ENCODE data around the gene ZDHHC8.

ZDHHC8 gene

DNA sequence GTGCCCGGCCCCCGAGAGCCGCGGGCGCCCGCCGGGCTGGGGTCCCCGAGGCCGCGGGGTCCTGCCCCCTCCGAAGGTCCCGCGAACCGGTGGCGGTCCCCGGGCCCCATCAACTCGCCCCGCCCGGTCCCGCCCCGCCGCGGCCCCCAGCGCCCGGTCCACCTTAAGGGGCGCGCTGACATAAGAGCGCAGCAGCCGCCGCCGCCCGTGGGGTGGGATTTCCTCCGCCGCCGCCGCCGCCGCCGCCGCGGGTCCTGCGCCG lies at the start of gene ZDHHC8:
TSS of gene ZDHHC8 (plus strand) at position 208 of the 262 bp plus-strand sequence. CDS start 144 bp downstream, outside the sequence.
- no peak for DNase-seq

DNA sequence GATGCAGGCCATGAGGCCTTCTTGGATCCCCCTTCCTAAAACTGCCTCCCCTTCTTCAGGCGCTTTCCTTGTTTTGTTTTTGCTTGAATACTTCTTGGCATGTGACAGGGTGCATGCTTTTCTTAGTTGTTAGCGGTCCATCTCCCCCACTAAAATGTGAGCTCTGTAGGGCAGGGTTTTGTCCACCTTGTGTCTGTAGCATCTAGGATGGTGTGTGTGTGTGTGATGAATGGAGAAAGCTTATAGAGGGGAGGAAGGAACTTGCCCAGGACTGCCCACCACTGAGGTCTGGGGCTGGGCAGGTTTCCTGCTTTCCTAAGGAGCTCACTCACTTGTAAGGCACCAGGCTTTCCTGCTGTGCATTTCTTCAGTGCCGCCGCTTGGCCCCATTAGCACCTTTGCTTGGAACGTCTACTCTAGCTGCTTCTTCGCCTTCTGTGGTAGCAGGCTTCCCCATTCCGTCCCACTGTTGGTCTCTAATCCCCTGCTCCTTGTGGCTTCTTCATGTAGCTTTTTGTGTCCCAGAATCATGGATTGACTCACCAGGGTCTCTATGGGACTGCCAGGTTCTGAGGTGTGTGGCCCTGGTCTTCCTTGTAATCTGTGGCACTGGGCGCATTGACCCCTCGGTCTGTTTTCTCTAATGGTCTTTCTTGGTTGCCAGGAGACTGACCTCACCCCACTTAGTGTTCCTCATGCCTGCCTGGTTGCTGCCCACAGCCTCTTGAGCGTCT lies 48.3 kb upstream of the ZDHHC8 start:
- no peak for DNase-seq

DNA sequence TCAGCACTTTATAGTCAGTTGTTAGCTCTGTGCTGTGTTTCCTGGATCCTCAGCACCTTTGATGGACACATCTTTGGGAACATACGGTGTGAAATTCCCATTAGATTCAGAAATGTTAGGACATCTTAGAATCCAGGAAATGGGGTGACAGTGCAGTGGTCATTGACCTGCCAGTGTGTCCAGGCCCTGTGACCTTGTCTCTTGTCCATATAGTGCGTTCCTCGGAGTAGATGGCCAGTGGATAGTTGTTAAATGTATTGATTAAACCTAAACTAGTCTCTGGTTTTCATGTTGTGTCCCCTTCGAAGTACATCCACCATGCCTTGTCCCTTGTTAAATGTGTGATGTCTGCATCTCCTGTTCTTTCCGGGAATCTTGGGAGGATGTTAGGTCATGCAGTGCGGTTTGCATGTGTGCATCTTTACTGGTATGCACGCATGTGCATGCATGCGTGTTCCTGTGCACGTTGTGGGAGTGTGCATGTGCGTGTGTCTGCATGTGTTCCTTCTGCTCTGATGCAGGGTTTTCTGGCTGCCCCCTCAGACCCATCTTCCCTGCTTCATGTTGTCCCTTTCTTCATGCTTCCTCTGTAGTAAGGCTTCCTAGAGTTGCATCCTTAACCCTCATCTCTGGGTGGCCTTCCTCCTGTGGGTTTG lies 47.6 kb upstream of the ZDHHC8 start:
- DNase-seq: no peak

DNA sequence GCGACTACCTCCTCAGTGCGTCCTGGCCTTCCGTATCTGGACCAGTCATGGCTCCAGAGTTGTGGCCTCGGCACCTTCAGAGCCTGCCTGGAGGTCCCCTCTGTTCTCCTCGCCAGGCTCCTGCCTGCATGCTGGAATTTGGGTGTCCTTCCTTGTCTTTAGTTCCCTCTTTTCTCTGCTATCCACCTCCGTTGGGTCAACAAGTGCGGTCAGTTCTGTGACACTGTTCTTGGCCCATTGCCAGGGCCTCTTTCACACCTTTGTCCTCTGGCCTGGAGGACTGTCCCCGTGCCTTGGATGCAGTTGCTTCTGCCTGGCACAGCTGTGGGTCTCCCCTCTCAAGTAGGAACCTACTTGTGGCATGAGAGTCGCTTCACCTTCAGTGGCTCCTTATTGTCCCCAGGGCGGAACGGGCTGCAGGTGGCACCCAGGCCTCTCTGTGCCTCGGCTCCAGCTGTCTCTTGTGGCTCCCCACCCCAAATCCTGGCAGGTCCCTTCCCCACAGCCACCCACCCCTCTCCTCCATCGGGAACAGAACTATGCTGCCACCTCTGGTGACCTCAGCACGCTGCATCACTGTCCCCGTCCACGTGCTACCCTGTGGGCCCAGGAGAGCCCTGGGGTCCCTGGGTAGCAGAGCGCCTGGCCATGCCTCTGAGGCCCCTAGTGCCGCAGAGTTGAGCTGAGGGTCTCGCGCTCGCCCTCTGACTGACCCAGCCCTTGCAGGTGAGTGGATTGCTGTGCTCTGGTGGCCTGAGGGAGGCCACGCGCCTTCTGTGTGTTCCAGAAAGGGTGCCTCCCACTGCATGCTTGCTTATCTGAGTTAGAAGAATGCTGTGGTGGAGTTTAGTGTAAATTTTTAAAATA lies 46.8 kb upstream of the ZDHHC8 start:
- DNase-seq: no peak

- no peak for DNase-seq
Observed at GRCh38 chr22:20085651-20086050, 46.0 kb upstream of the ZDHHC8 start.

GRCh38 chr22:20086101-20086599 lies 45.5 kb upstream of the ZDHHC8 start:
- DNase-seq: no peak

DNA sequence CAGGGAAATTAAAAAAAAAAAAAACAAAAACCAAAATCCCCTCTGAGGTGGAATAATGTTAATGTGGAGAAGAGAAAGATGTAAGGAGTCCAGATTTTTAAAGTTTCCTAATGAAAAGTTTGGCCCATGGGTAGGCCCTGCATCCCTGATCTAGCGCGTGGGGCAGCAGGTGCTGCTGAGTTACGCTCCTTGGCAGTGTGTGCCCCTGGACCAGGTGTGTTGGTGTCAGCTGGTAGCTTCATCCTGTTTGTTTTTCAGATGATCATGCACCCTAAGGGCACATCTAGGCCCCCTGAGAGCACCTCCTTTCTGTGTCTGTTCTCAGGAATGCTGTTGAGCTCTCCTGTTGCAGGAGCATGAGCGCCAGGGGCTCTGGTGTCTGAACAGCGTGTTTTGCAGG lies 44.8 kb upstream of the ZDHHC8 start:
- no peak for DNase-seq

- no peak for DNase-seq
Observed at GRCh38 chr22:20087319-20088262, 44.0 kb upstream of the ZDHHC8 start.

DNA sequence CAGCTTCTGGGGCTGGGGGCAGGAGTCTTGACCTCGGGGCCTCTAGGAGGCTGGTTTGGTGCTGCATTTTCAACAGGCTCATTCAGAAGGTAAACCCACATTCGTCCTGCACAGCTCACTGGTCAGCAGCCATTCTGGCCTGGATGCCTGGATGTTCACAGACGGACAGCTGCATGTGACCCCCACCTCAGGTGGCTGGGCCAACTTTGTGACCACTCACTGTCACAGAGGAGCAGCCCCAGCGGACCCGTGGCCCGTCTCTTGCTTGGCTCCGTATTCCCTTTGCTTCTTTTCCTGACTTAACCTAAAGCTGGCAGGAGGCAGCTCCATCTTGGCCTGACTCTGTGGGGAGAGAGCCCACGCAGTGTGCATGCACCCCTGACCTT lies 43.3 kb upstream of the ZDHHC8 start:
- DNase-seq: no peak

DNA sequence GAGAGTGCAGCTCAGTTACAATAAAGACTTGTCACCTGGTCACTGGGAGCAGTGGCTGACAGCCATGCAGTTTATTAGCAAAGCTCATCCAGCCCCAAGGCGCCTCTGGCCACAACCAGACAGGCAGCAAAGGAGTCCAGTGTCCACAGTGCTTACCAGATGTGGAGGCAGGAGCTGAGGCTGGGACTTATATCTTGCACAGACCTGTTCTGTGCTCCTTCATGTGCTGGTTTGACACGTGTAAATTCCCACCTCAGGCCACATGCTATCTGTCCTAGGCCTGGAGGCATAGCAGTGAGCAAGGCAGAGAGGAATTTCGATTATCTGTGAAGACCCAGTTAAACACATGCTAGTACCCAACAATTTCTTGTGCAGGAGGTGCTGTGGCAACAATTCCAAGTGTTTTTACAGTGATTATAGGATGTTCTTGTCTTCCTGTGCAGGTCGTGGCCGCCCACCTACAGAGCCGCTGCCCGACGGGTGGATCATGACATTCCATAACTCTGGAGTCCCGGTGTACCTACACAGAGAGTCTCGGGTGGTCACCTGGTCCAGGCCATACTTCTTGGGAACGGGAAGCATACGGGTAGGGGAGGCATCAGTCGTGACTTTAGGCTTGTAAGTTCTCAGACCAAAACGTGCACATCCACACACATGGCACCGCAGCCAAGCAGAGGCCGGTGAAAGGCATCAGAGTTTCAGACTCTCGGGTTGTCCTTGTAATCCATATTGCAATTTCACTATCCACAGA lies 42.2 kb upstream of the ZDHHC8 start:
- no peak for DNase-seq

DNA sequence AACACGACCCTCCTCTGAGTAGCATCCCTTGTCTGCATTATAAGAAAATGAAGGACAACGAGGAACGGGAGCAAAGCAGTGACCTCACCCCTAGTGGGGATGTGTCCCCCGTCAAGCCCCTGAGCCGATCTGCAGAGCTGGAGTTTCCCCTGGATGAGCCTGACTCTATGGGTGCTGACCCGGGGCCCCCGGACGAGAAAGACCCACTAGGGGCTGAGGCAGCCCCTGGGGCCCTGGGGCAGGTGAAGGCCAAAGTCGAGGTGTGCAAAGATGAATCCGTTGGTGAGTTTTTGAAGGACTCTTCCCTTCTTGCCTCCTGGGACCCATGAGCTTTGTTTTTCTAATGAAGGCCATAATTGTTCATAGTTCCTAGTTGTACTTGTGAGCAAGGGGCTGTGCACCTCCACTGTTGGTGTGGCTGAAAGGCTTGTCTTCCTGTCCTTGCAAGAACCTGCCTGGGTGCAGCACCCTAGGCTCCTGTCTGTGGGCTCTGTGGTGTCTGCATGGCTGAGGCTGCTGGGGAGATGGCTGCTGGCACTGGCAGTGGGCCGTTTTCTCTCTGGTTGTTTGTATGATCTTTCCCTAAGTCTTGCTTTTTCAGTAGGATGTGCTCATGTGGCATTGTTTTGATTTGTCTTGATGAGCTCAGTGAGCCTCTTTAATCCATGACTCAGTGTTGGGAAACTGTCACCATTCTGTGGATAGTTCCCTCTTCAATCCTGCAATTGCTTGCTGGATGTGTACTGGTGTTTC lies 41.5 kb upstream of the ZDHHC8 start:
- DNase-seq: no peak

- DNase-seq: no peak
Observed at GRCh38 chr22:20090730-20091240, 40.8 kb upstream of the ZDHHC8 start.

GRCh38 chr22:20091690-20092476 lies 39.7 kb upstream of the ZDHHC8 start:
- no peak for DNase-seq

DNA sequence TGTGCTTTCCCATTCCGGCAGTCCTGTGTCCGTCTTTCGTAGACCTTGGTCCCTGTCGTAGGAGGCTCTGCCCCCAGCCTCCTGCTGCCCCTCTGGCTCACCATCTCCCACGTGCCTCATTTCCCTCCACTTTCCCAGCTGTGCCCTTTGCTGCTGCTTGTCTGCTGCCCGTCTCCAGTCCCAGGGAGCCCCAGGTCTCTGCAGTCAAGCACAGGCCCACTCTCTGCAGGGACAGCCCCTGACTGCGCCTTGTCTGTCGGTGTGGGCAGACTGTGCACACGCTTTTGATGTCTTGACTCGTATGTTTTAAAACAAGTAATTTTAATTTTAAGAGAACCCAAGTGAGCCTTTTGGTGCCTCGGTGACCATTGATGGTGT lies 39.1 kb upstream of the ZDHHC8 start:
- DNase-seq: no peak

DNA sequence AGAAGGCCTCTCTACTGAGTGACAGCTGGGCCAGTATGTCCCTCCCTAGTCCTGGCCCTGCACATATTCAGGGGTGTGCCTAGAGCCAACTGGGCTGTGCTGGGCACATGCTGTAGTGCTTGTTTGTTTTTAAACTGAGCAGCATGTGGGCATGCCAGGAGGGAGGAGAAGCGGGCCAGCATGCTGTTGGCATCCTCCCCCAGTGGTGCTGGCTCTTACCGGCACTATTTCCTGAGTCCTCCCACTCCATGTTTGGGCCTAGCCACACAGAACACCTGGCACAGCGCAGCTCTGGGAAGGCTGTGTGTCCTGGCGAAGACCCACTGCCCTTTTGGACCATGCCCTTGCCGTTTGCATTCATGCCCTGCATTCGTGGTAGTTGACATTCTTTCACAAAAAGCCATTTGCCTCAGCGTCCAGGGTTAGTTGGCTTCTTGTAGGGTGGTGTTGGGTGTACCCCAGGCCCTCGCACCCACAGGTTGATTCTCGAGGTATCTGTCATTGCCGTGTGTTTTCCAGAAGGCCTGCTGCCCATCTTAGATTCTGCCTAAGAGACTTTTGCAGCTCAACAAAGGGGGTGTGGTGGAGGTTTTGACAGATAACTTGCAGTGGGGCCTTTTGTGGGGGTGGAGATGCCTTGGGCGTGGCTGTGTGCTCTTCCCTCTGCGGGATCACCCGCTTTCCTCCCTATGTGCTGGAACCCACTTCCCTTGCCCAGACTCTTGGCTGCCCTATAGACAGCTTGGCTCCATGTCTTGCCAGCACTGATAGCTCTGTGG lies 38.0 kb upstream of the ZDHHC8 start:
- DNase-seq: no peak

GRCh38 chr22:20094197-20094807 lies 37.3 kb upstream of the ZDHHC8 start:
- DNase-seq: no peak

- DNase-seq: no peak
Observed at GRCh38 chr22:20095521-20095920, 36.1 kb upstream of the ZDHHC8 start.

- DNase-seq: no peak
Observed at GRCh38 chr22:20096574-20097420, 34.8 kb upstream of the ZDHHC8 start.

All from SHP77 treated with DMSO at 0.1 percent for 48 hours (cell line).